Right hindlimb (tissue), 1 donor: ENCODE measurements around the gene PRAMEF18.
"Not testable (repeated sequence)": the region's sequence is repeated elsewhere in the genome, so short reads cannot be mapped to it uniquely, and the experiment has no call there.

ENCODE experiments used
- DNase-seq: peaks from one replicate; pipeline ENCODE4 v3.0.0-alpha.2; 2018

The PRAMEF18 gene

DNA sequence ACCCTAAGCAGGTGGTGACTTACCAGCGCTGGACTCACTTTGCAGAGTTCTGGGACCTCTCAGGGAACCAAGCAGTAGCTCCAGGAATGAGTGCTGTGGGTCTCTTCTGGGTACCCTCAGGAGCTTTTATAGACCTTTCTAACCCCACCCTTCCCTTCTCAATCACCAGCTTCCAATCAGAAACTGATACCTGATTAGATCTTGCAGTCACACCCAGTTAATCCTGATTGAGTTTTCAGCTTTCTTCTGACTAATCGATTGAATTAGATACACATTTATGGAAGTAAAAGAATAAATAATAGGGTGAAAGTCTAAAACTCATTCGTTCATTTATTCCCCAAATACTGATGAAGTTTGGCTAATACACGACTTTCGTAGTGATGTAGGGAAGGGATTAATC, 24.6 kb downstream of the PRAMEF18 start, which contains the start of gene PRAMEF13:
Gene PRAMEF13 (minus strand): TSS at position 101 of the 400 bp plus-strand sequence. CDS start 1,820 bp downstream, outside the sequence.
- DNase-seq: not testable (repeated sequence)
